CD4-positive, alpha-beta T cell (primary cell): ENCODE data around the gene RARG. TPM values are rescaled to one million over a fixed set of nuclear protein-coding genes. Genes with fewer than 3 reads are reported as not detected.

Experiments
- ATAC-seq: fragments of 200-7000 bp; cut with Tn5 transposase; one replicate; pipeline ENCODE4 v1.10.0; 2022; ENCODE audit warnings: mild to moderate bottlenecking; ENCODE audit not compliant: poor library complexity
- CTCF ChIA-PET: fragments of 350-600 bp; sonication (Branson Sonifier 250); formaldehyde crosslinking; loops from one replicate; lab custom pipeline; 2021; ENCODE audit warnings: antibody characterized with exemption, inconsistent platforms; lab: Charles Lee
- POLR2A ChIA-PET: fragments of 350-600 bp; sonication (Branson Sonifier 250); formaldehyde crosslinking; loops from one replicate; lab custom pipeline; 2021; ENCODE audit warnings: antibody characterized with exemption, inconsistent platforms; lab: Charles Lee
- DNase-seq, 14 experiments: peaks; one replicate each; pipeline ENCODE4 v3.0.0-alpha.2; 2013 to 2020; ENCODE audit warnings: mixed read lengths in 2 of 14
- H3K27ac ChIP-seq, 2 donors: one replicate each; pipeline versions ENCODE4 v1.5.1 to v1.7.0; 2013; ENCODE audit warnings: low read length in 2 of 2, low read depth in 1 of 2, mild to moderate bottlenecking in 1 of 2
- H3K27me3 ChIP-seq, 2 experiments: 1 replicate in 1 of 2; 2 replicates in 1 of 2; pipeline versions ENCODE4 v1.6.1 to v1.7.0; 2013; ENCODE audit warnings: low read length in 2 of 2, control low read depth in 1 of 2, mild to moderate bottlenecking in 1 of 2, moderate library complexity in 1 of 2; ENCODE audit not compliant: insufficient read depth in 2 of 2, control insufficient read depth in 1 of 2
- H3K36me3 ChIP-seq: one replicate; pipeline ENCODE4 v1.6.1; 2013; ENCODE audit warnings: low read length, control low read depth; ENCODE audit not compliant: insufficient read depth
- H3K4me1 ChIP-seq: one replicate; pipeline ENCODE4 v1.6.1; 2013; ENCODE audit warnings: low read length, control low read depth; ENCODE audit not compliant: insufficient read depth
- H3K4me3 ChIP-seq: one replicate; pipeline ENCODE4 v1.5.1; 2013; ENCODE audit warnings: mild to moderate bottlenecking, low read length, moderate library complexity
- H3K9me3 ChIP-seq, 2 experiments: 1 replicate in 1 of 2; 2 replicates in 1 of 2; pipeline versions ENCODE4 v1.6.1 to v1.7.0; 2013; ENCODE audit warnings: low read length in 2 of 2, mild to moderate bottlenecking in 2 of 2, control low read depth in 1 of 2, moderate library complexity in 1 of 2; ENCODE audit not compliant: control insufficient read depth in 1 of 2, insufficient read depth in 1 of 2
- H3K27ac Mint-ChIP-seq: one replicate; pipeline ENCODE4 v1.8.0; 2020; ENCODE audit warnings: mixed read lengths
- H3K27me3 Mint-ChIP-seq: one replicate; pipeline ENCODE4 v1.8.0; 2021; ENCODE audit warnings: mixed read lengths
- H3K36me3 Mint-ChIP-seq: one replicate; pipeline ENCODE4 v1.8.0; 2021; ENCODE audit warnings: low read depth, mixed read lengths
- H3K4me1 Mint-ChIP-seq: one replicate; pipeline ENCODE4 v1.8.0; 2021; ENCODE audit warnings: low read depth, mixed read lengths
- H3K4me3 Mint-ChIP-seq: one replicate; pipeline ENCODE4 v1.8.0; 2020; ENCODE audit warnings: mild to moderate bottlenecking, mixed read lengths
- H3K9me3 Mint-ChIP-seq: one replicate; pipeline ENCODE4 v1.8.0; 2020; ENCODE audit warnings: mixed read lengths
- intact Hi-C, 2 experiments: fragments of 100-400 bp; cut with DNase I in 1 of 2; cut with micrococcal nuclease in 1 of 2; formaldehyde crosslinking; loops; one replicate each; pipeline versions ENCODE4 v1.15.1 to v1.9.0; 2023 to 2025; cut with DNase I, micrococcal nuclease
- total RNA-seq, 174 experiments: library from RNA in 2 of 174; stranded (reverse) in 2 of 174; gene quantifications; one replicate each; pipeline ENCODE4 v1.2.3 and lab custom pipeline; 2021 to 2026
- TF ChIP-seq, protein P1 (sequence below): fragments of 200-600 bp; IDR thresholded peaks from one replicate; pipeline ENCODE4 v1.8.0; 2022; ENCODE audit warnings: antibody characterized with exemption, mild to moderate bottlenecking

RARG gene
- total RNA-seq, 2 experiments from 2014 or later, result 14.0 to 15.8 TPM

DNA sequence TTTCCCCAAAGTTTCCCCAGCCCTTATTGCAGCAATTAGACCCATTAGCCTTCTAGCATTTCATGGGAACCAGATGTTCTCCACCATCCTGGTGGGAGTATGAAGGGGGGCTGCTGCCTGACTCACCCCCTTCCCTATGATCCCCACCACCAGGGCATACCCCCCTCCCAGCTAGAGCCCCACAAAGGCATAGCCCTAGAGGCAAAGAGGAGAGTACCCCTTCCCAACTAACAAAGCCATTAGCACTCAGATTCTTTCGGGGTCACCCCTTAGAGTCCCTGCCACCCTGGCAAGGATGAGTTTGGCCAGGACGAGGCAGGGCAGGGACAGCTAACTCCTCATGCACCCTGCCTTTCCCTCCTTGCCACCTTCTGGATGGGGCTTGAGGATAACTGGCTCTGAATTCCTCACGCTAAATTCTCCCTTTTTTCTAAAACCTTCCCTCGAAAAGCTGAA is 9.2 kb downstream of the RARG start:
- Histone ChIP-seq H3K4me3 (no peak overlapping the region), H3K27me3 (no peaks in the 10 kb centered on the region), H3K36me3 (peaks cover 11% of the 10 kb centered on the region), H3K9me3 (no peaks in the 10 kb centered on the region), H3K27ac (peak overlapping the region; percentile 64 to 68), H3K4me1 (peaks cover 78% of the 10 kb centered on the region)
- peak overlapping the region; percentile 78 for H3K4me3 Mint-ChIP-seq
- no peaks in the 10 kb centered on the region for H3K9me3 Mint-ChIP-seq
- no peak for DNase-seq
- peaks cover 20% of the 10 kb centered on the region for H3K36me3 Mint-ChIP-seq
- peaks cover 82% of the 10 kb centered on the region for H3K4me1 Mint-ChIP-seq
- POLR2A ChIA-PET, result interaction anchor here (0.7 to 1.7 kb wide), 7 partner anchors 9 to 72 kb away, joined by 3 to 6 read pairs (median 5); partner anchors contain the start of genes CSAD, PFDN5 and ZNF740
- TF ChIP-seq, protein P1, sequence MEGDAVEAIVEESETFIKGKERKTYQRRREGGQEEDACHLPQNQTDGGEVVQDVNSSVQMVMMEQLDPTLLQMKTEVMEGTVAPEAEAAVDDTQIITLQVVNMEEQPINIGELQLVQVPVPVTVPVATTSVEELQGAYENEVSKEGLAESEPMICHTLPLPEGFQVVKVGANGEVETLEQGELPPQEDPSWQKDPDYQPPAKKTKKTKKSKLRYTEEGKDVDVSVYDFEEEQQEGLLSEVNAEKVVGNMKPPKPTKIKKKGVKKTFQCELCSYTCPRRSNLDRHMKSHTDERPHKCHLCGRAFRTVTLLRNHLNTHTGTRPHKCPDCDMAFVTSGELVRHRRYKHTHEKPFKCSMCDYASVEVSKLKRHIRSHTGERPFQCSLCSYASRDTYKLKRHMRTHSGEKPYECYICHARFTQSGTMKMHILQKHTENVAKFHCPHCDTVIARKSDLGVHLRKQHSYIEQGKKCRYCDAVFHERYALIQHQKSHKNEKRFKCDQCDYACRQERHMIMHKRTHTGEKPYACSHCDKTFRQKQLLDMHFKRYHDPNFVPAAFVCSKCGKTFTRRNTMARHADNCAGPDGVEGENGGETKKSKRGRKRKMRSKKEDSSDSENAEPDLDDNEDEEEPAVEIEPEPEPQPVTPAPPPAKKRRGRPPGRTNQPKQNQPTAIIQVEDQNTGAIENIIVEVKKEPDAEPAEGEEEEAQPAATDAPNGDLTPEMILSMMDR, result no peak
- no peak for ATAC-seq
- peak overlapping the region; percentile 82 for H3K27ac Mint-ChIP-seq
- no peaks in the 10 kb centered on the region for H3K27me3 Mint-ChIP-seq
- CTCF ChIA-PET, result no interaction called here
- intact Hi-C loops, result loop anchor here in 1 of 2 experiments (1.0 to 5.0 kb wide), 3 partner anchors 9 to 44 kb away; partner anchors contain the start of genes CSAD, ESPL1, RARG and ZNF740

DNA sequence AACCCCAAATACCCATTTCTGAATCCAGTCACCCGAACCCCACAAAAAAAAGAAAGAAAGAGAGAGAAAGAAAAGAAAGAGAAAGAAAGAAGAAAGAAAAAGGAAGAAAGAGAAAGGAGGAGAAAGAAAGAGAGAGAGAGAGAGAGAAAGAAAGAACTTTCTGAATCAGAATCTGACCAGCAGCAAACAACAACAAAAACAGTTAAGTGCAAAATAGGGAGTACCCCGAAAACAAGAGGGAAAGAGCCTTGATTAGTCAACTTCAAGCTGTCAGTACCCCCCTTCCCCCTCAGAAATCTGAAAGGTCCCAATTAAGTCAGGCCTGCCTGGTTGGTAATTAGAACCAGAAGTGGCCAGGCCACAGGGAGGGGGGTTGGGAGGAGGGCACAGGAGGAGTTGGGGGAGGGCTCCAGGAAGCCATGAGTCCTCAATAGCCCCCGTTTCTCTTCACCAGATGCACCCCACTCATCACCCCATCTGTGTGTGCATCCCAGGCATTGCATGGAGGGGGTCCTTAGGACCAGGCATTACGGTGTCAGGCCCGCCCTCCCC is 9.8 kb downstream of the RARG start:
- peaks cover 22% of the 10 kb centered on the region for H3K36me3 Mint-ChIP-seq
- Histone ChIP-seq H3K36me3 (peaks cover 7% of the 10 kb centered on the region), H3K4me1 (peaks cover 78% of the 10 kb centered on the region), H3K9me3 (no peaks in the 10 kb centered on the region), H3K27ac (peak overlapping the region; percentile 64 to 68), H3K27me3 (no peaks in the 10 kb centered on the region), H3K4me3 (peak overlapping the region; percentile 77)
- TF ChIP-seq, protein P1, result no peak
- POLR2A ChIA-PET, result interaction anchor here (0.7 to 1.5 kb wide), 4 partner anchors 9 to 73 kb away, joined by 3 to 5 read pairs (median 4); partner anchors contain the start of gene PFDN5
- CTCF ChIA-PET, result no interaction called here
- H3K27me3 Mint-ChIP-seq, result no peaks in the 10 kb centered on the region
- intact Hi-C loops, result loop anchor here in 1 of 2 experiments (1.0 to 5.0 kb wide), 3 partner anchors 10 to 45 kb away; partner anchors contain the start of genes CSAD, ESPL1, RARG and ZNF740
- H3K4me3 Mint-ChIP-seq, result peak overlapping the region; percentile 78
- DNase-seq (no peak), ATAC-seq (no peak)
- H3K9me3 Mint-ChIP-seq, result no peaks in the 10 kb centered on the region
- H3K27ac Mint-ChIP-seq, result peak overlapping the region; percentile 82
- H3K4me1 Mint-ChIP-seq, result peaks cover 82% of the 10 kb centered on the region

DNA sequence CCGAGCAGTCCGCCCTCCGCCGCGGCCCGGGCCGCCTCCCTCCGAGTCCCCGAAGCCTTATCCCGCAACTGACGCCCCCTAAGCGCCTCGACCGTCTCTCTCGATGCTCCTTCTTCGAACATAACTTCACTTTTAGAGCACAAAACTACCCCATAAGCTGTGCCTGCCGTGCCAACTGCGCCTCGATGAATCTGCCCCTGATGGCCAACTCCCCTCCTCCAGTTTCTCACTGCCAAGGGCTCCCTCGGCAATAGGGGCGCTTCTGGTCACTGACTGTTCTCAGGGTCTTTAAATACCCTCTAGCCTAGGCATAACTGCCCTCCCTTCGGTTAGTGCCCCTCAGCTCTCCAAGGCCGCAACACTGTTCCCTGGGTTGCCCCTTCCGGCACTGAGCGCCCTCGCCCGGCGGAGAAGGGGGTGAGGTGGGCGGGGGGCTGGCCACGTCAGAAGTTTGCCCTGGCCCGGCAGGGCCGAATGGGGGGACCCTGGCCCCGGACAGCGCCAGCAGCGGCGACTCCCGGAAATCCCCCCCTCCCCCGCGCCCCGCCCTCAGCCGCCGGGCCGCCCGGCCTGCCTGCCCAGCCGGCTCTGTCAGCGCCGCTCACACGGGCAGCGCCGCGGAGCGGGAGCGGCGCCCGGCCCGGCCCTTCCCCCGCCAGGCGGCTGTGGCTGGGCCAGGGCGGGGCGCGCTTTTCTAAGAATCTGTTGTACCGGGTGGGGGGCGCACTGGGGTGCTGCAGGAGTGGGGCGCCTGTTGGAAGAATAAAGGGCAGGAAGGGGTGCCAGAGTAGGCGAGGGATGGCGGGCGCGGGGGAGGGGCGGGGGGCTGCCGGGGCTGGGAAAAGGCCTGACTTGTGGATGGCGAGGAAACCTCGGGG is 10.6 kb downstream of the RARG start:
- ChIA-PET CTCF (interaction anchor here (0.6 to 8.3 kb wide), 3 partner anchors 30 to 1030 kb away, joined by 3 to 68 read pairs (median 19); partner anchors contain the start of gene ESPL1), POLR2A (interaction anchor here (0.8 to 5.6 kb wide), 12 partner anchors 11 to 158 kb away, joined by 3 to 43 read pairs (median 24); partner anchors contain the start of genes AAAS, CSAD, ESPL1 and ITGB7)
- TF ChIP-seq, protein P1, result no peak

More for the DNA sequence above, 10.6 kb downstream of the RARG start:
- H3K27me3 ChIP-seq, result no peaks in the 10 kb centered on the region
- DNase-seq, result peak in 11 of 14 experiments; percentile 25 to 75 (median 44)
- Mint-ChIP-seq H3K27ac (peak overlapping the region; percentile 90), H3K27me3 (no peaks in the 10 kb centered on the region), H3K9me3 (no peaks in the 10 kb centered on the region), H3K36me3 (peaks cover 22% of the 10 kb centered on the region), H3K4me3 (peak overlapping the region; percentile 100), H3K4me1 (peaks cover 83% of the 10 kb centered on the region)
- peak overlapping the region; percentile 92 to 96 for H3K27ac ChIP-seq
- H3K4me1 ChIP-seq, result peaks cover 80% of the 10 kb centered on the region
- no peak for ATAC-seq
- peaks cover 1% of the 10 kb centered on the region for H3K36me3 ChIP-seq
- intact Hi-C loops, result loop anchor here in 1 of 2 experiments (1.0 to 5.0 kb wide), 3 partner anchors 11 to 46 kb away; partner anchors contain the start of genes CSAD, ESPL1, RARG and ZNF740
- H3K4me3 ChIP-seq, result peak overlapping the region; percentile 77
- H3K9me3 ChIP-seq, result no peaks in the 10 kb centered on the region
